Adrenal gland (tissue), 12 donors: Measurements from ENCODE around the gene TMEM59. TPM values are rescaled to one million over a fixed set of nuclear protein-coding genes. Genes with fewer than 3 reads are reported as not detected.

Experiments used
- DNase-seq, 7 donors: peaks; one replicate each; pipeline ENCODE4 v3.0.0-alpha.2; 2019 to 2020
- H3K27ac ChIP-seq, 5 donors: fragments of 200-600 bp; sonication (generic) in 4 of 5; 1 replicate in 3 of 5; 2 replicates in 2 of 5; pipeline versions ENCODE4 v1.5.1 to v1.8.0; 2016 to 2020; ENCODE audit warnings: mild to moderate bottlenecking in 1 of 5
- H3K27me3 ChIP-seq: fragments of 200-600 bp; 2 replicates; pipeline ENCODE4 v1.8.0; 2021
- H3K36me3 ChIP-seq, 2 donors: fragments of 200-600 bp; replicated peaks in 1 of 2; 1 replicate in 1 of 2; 2 replicates in 1 of 2; pipeline versions ENCODE4 v1.5.1 to v1.8.0; 2018 to 2022
- H3K4me1 ChIP-seq, 2 donors: fragments of 200-600 bp; replicated peaks in 1 of 2; 1 replicate in 1 of 2; 2 replicates in 1 of 2; pipeline versions ENCODE4 v1.5.1 to v1.8.0; 2018 to 2021
- H3K4me3 ChIP-seq, 4 donors: fragments of 200-600 bp; sonication (generic) in 3 of 4; one replicate each; pipeline ENCODE4 v1.5.1; 2016 to 2018
- H3K9me3 ChIP-seq, 3 donors: fragments of 200-600 bp; sonication (generic) in 1 of 3; replicated peaks in 1 of 3; 1 replicate in 2 of 3; 2 replicates in 1 of 3; pipeline versions ENCODE4 v1.5.1 to v1.8.0; 2016 to 2021
- POLR2A ChIP-seq, 2 donors: fragments of 450-650 bp; IDR thresholded peaks; one replicate each; pipeline ENCODE4 v1.6.1; 2017; ENCODE audit warnings: antibody characterized with exemption in 2 of 2, mild to moderate bottlenecking in 2 of 2, moderate library complexity in 1 of 2
- WGBS, 4 donors: extraction: QIAGEN DNeasy Blood & Tissue Kit in 2 of 4; methylation state at CpG; one replicate each; pipeline versions ENCODE4 v1.1.5 to v1.1.7; 2013 to 2017; 5-methylcytosine and 5-hydroxymethylcytosine counted together
- intact Hi-C, 2 donors: fragments of 100-400 bp; cut with DNase I; formaldehyde crosslinking; loops; one replicate each; pipeline versions ENCODE4 v1.14.1 to v1.15.0; 2022 to 2023
- polyA plus RNA-seq, 3 donors: library from polyadenylated mRNA; stranded (reverse); fragments of 200-250 nt in 2 of 3; fragments of 350-450 nt in 1 of 3; fragmentation: Illumina TruSeq in 1 of 3; extraction: RNeasy Lipid Tissue Mini Kit (QIAGEN cat#74804) in 1 of 3; gene quantifications; one replicate each; pipeline ENCODE4 v1.2.3, GENCODE V29; 2013 to 2014
- total RNA-seq, 9 donors: library from RNA; depleted of rRNA in 4 of 9; stranded (reverse); fragments of >200 nt in 4 of 9; fragments of 120-200 nt in 1 of 9; fragmentation: NEBNext Ultra II Directional in 1 of 9; extraction: Animal tissue kit (Norgen Biotek cat#: 25700) in 1 of 9; gene quantifications; one replicate each; pipeline versions ENCODE4 v1.1.0 to v1.2.4, GENCODE V29; 2013 to 2023
- TF ChIP-seq, protein P1 (sequence below), 6 experiments: fragments of 450-650 bp in 4 of 6; fragments of 200-600 bp in 2 of 6; sonication (generic) in 1 of 6; IDR thresholded peaks; 1 replicate in 5 of 6; 2 replicates in 1 of 6; pipeline versions ENCODE4 v1.5.1 to v1.8.0; 2016 to 2021; ENCODE audit warnings: antibody characterized with exemption in 6 of 6, mild to moderate bottlenecking in 2 of 6, moderate library complexity in 1 of 6
- donor health status: healthy with polysubstance abuse.
- donor health status: Bipolar disorder and iron deficiency.
- donor health status: DM: yes; HTN: yes; CAD: no.
- donor health status: DM: no; HTN: no; CAD: no.
- donor health status: DM: no; HTN: no; CAD: no.
- donor health status: DM: yes; HTN: yes; CAD: no.

Gene TMEM59
- total and polyA plus RNA-seq, 12 donors: 96.8 to 736 (median 473) TPM

DNA sequence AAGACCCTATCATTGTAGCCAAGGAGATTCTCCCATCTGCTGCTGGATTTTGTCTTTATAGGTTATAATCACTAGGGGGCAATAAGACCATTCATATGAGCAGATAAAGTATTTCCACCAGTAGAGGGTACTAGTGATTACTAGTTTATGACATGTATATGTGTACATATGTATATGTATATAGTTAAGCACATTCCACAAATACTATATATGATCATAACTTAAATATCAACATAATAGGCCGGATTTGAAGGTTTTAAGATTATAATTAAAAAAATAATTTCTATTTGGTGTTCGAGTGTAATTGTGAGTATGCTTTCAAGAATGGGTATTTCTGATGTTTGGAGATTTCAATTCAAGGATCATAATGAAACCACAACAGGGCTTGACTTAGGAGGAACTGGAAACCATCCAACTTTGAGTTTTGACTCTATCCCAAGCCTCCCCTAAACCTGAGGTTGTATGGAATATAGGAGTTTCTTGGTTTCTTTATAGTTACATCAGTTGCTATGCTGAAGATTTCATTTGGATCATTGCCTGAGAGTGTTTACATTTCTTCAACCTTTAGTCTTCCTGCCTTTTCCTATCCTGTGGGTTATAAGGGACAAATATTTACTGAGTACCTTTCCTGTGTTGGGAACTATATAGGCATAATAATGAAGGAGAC is 17.3 kb upstream of the TMEM59 start:
- H3K4me3 ChIP-seq: no peak overlapping the region
- no peaks in the 10 kb centered on the region for H3K4me1 ChIP-seq
- intact Hi-C loops: no loop called here
- H3K36me3 ChIP-seq: no peaks in the 10 kb centered on the region
- TF ChIP-seq, protein P1, sequence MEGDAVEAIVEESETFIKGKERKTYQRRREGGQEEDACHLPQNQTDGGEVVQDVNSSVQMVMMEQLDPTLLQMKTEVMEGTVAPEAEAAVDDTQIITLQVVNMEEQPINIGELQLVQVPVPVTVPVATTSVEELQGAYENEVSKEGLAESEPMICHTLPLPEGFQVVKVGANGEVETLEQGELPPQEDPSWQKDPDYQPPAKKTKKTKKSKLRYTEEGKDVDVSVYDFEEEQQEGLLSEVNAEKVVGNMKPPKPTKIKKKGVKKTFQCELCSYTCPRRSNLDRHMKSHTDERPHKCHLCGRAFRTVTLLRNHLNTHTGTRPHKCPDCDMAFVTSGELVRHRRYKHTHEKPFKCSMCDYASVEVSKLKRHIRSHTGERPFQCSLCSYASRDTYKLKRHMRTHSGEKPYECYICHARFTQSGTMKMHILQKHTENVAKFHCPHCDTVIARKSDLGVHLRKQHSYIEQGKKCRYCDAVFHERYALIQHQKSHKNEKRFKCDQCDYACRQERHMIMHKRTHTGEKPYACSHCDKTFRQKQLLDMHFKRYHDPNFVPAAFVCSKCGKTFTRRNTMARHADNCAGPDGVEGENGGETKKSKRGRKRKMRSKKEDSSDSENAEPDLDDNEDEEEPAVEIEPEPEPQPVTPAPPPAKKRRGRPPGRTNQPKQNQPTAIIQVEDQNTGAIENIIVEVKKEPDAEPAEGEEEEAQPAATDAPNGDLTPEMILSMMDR (IDR thresholded peaks at IDR 0.05): peak; percentile 45 to 86 (median 69)
- no peak for TF ChIP-seq POLR2A (IDR thresholded peaks at IDR 0.05)
- H3K27ac ChIP-seq: no peak overlapping the region
- H3K27me3 ChIP-seq: no peaks in the 10 kb centered on the region
- DNase-seq: no peak
- 31 to 49% (median 34%) methylated on average over 2 of the region's 2 CpGs for whole genome bisulfite sequencing, 4 donors
- H3K9me3 ChIP-seq: no peaks in the 10 kb centered on the region

DNA sequence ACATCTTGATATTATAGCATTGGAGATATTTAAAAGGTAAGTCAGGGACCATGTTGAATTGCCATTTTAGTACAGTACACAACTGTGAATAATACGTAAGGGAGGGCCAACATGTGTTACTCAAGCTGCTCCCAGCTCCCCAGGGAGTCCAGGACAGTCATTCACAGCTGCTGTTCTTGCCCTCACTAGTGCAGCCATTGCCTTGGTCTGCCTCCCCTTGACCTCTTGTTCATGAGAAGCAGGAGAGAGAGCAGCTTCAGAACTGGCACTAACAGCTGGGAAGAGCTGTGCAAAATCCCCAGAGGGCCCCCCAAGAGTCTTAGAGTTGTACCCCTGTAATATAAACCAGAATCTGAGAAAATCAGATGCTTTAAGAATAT is 16.8 kb upstream of the TMEM59 start:
- TF ChIP-seq, protein P1 (IDR thresholded peaks at IDR 0.05): no peak
- TF ChIP-seq POLR2A (IDR thresholded peaks at IDR 0.05): no peak
- no peak overlapping the region for H3K27ac ChIP-seq
- DNase-seq: peak in 1 of 7 donors; percentile 11
- H3K36me3 ChIP-seq: no peaks in the 10 kb centered on the region
- H3K4me3 ChIP-seq: no peak overlapping the region
- H3K9me3 ChIP-seq: no peaks in the 10 kb centered on the region
- intact Hi-C loops: loop anchor here in 1 of 2 donors (10.0 kb wide), 1 partner anchor 425 kb away; no protein-coding TSS in a partner anchor
- WGBS, 4 donors: 29 to 50% (median 31%) methylated on average over 1 of the region's 1 CpG
- no peaks in the 10 kb centered on the region for H3K27me3 ChIP-seq
- H3K4me1 ChIP-seq: no peaks in the 10 kb centered on the region

DNA sequence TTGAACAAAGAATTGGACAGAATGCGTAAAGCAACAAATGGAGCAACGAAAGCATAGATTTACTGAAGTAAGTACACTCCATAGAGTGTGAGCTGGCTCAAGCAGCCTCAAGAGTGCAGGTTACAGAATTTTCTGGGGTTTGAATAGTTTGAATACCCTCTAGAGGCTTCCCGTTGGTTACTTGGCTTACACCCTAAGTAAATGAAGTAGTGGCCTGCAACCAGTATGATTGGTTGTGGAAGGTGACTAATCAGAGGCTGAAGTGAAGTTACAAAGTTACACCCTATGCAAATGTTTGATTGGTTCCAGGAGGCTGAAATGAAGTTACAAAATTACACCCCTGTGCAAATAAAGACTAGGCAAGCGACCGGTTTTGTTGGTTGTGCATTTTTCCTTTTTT is 11.3 kb upstream of the TMEM59 start:
- Histone ChIP-seq H3K27ac (no peak overlapping the region), H3K36me3 (no peaks in the 10 kb centered on the region), H3K27me3 (no peaks in the 10 kb centered on the region), H3K9me3 (no peaks in the 10 kb centered on the region), H3K4me1 (no peaks in the 10 kb centered on the region), H3K4me3 (no peak overlapping the region)
- 85 to 97% (median 90%) methylated on average over 5 of the region's 5 CpGs for WGBS, 4 donors
- TF ChIP-seq, protein P1 (IDR thresholded peaks at IDR 0.05): no peak
- no peak for TF ChIP-seq POLR2A (IDR thresholded peaks at IDR 0.05)
- no peak for DNase-seq
- intact Hi-C loops: loop anchor here in 1 of 2 donors (10.0 kb wide), 1 partner anchor 431 kb away; no protein-coding TSS in a partner anchor

DNA sequence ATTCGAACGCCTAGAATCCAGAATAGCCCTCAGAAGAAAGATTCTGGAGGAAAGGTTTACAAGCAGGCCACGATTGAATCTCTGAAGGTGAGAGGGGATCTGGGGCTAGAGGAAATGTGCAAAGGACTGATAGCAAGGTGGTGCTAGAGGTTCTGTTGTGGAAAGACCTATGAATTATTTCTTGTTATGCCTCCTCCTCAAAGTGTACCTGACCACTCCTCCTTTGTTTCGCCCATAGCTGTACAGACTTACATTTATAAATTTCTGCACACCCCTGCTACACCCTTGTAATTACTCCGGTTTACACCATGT is 1.4 kb upstream of the TMEM59 start:
- Histone ChIP-seq H3K9me3 (no peaks in the 10 kb centered on the region), H3K4me1 (peaks cover 6 to 32% of the 10 kb centered on the region in 2 donors), H3K36me3 (no peaks in the 10 kb centered on the region), H3K4me3 (peak overlapping the region in 1 of 4 donors; percentile 86), H3K27ac (peak overlapping the region in 1 of 5 donors; percentile 98), H3K27me3 (no peaks in the 10 kb centered on the region)
- 30 to 53% (median 49%) methylated on average over 5 of the region's 5 CpGs for WGBS, 4 donors
- TF ChIP-seq, protein P1 (IDR thresholded peaks at IDR 0.05): no peak
- TF ChIP-seq POLR2A (IDR thresholded peaks at IDR 0.05): no peak
- DNase-seq: no peak
- intact Hi-C loops: no loop called here
